NT2/D1 (cell line): ENCODE measurements around the gene CEP72.

Source experiments
- SUZ12 ChIP-seq: IDR thresholded peaks from 2 replicates; pipeline ENCODE4 v1.6.1; 2011; ENCODE audit not compliant: insufficient read length, insufficient read depth; ENCODE audit errors: extremely low read depth
- YY1 ChIP-seq: IDR thresholded peaks from 2 replicates; pipeline ENCODE4 v1.6.1; 2011; ENCODE audit not compliant: insufficient read length, insufficient read depth
- ZNF274 ChIP-seq: IDR thresholded peaks from 2 replicates; pipeline ENCODE4 v1.6.1; 2011; ENCODE audit warnings: mild to moderate bottlenecking, low read depth, low read length

DNA sequence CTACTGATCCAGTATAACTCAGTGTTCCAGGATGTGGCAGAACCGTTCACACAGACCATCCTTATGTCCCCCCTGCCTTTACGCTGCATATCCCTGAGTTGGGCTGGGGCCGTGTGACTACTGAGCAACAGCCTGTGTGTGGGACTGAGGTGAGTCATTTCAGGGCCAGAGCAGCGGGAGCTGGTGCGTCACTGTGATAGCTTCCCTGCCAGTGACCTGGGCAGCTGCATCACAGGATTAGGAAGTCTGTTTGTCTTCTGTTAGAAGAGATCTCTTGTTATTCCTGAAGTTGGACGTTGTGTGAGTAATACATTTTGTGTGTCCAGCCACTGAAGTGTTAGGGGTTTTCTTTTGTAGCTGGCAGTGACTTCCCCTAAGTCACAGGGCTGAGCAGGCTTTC, 45.4 kb downstream of the CEP72 start:
- no peak for TF ChIP-seq SUZ12
- TF ChIP-seq YY1, result no peak
- TF ChIP-seq ZNF274, result no peak
